HG03066 (cell line): Measurements from ENCODE around the gene SON.
A peak's percentile ranks its signal among the peaks of the same experiment; 100 is the strongest.
"Not testable (repeated sequence)": the region's sequence is repeated elsewhere in the genome, so short reads cannot be mapped to it uniquely, and the experiment has no call there.

Experiments used
- ATAC-seq: cut with Tn5 transposase; IDR thresholded peaks from one replicate; pipeline ENCODE4 v1.9.1; 2021; ENCODE audit warnings: low read depth; ENCODE audit not compliant: unreplicated experiment

SON gene

GRCh38 chr21:33569991-33570390 is 27.2 kb downstream of the SON start:
- no peak for ATAC-seq

GRCh38 chr21:33572350-33572749 is 29.5 kb downstream of the SON start:
- no peak for ATAC-seq

- ATAC-seq = not testable (repeated sequence)
Observed at GRCh38 chr21:33576741-33577141, 33.9 kb downstream of the SON start.

- no peak for ATAC-seq
Observed at GRCh38 chr21:33578214-33578613, 35.4 kb downstream of the SON start.

GRCh38 chr21:33578959-33579542 is 36.2 kb downstream of the SON start:
- no peak for ATAC-seq

GRCh38 chr21:33584455-33584854 is 41.6 kb downstream of the SON start:
- no peak for ATAC-seq

- ATAC-seq = no peak
Observed at GRCh38 chr21:33586927-33587326, 44.1 kb downstream of the SON start.

- ATAC-seq = peak; percentile 29
Observed at GRCh38 chr21:33587792-33588484, 45.1 kb downstream of the SON start.

- peak; percentile 89 for ATAC-seq
Observed at GRCh38 chr21:33588485-33589335, 45.9 kb downstream of the SON start, which contains the start of gene DONSON. Gene DONSON, minus strand, starts transcription at chr21:33588684. Its CDS starts 43 bp downstream, at chr21:33588641.

GRCh38 chr21:33598051-33598450 is 55.2 kb downstream of the SON start:
- no peak for ATAC-seq

GRCh38 chr21:33608559-33608958 is 65.7 kb downstream of the SON start:
- no peak for ATAC-seq

- no peak for ATAC-seq
Observed at GRCh38 chr21:33611006-33611744, 68.3 kb downstream of the SON start.

GRCh38 chr21:33617565-33617964 is 74.7 kb downstream of the SON start:
- not testable (repeated sequence) for ATAC-seq

GRCh38 chr21:33618407-33618806 is 75.6 kb downstream of the SON start:
- no peak for ATAC-seq

- ATAC-seq = no peak
Observed at GRCh38 chr21:33619726-33620125, 76.9 kb downstream of the SON start.

- no peak for ATAC-seq
Observed at GRCh38 chr21:33622253-33622652, 79.4 kb downstream of the SON start.

- ATAC-seq = not testable (repeated sequence)
Observed at GRCh38 chr21:33626151-33626550, 83.3 kb downstream of the SON start.
